SK-N-SH (cell line): Measurements from ENCODE around the gene MRPL54. TPM values are rescaled to one million over a fixed set of nuclear protein-coding genes. Genes with fewer than 3 reads are reported as not detected.

ENCODE experiments used
- CTCF ChIA-PET: fragments of 300-600, 350-600 bp; formaldehyde crosslinking; extraction: SDS; loops from one replicate; lab custom pipeline; 2021; lab: Yijun Ruan, JAX
- POLR2A ChIA-PET: fragments of 350-600 bp; sonication (Branson Sonifier 250); formaldehyde crosslinking; extraction: SDS; loops from one replicate; lab custom pipeline; 2020; ENCODE audit warnings: antibody characterized with exemption, inconsistent platforms; lab: Yijun Ruan, JAX
- DNase-seq: peaks from one replicate; pipeline ENCODE4 v3.0.0; 2012
- H2AFZ ChIP-seq: fragments of 200-600 bp; sonication (generic); 2 replicates; pipeline ENCODE4 v1.8.1; 2016; ENCODE audit warnings: antibody characterized with exemption, mild to moderate bottlenecking, low read depth
- H3F3A ChIP-seq: fragments of 200-600 bp; sonication (generic); replicated peaks from 2 replicates; pipeline ENCODE3; 2016; ENCODE audit warnings: antibody characterized with exemption, mild to moderate bottlenecking; ENCODE audit not compliant: insufficient read depth
- H3K27ac ChIP-seq, 2 experiments: fragments of 200-500 bp in 1 of 2; fragments of 200-600 bp in 1 of 2; sonication (Bioruptor generic) in 1 of 2; sonication (generic), shearing (Covaris generic) in 1 of 2; 2 replicates each; pipeline versions ENCODE4 v1.5.1 to v1.6.1; 2014 to 2016; ENCODE audit warnings: low read depth in 2 of 2, inconsistent platforms in 1 of 2, low read length in 1 of 2, mild to moderate bottlenecking in 1 of 2, mixed read lengths in 1 of 2
- H3K27me3 ChIP-seq: fragments of 200-600 bp; sonication (generic), shearing (Covaris generic); 2 replicates; pipeline ENCODE4 v1.6.1; 2016; ENCODE audit warnings: mixed run types; ENCODE audit not compliant: insufficient read depth
- H3K36me3 ChIP-seq, 2 experiments: fragments of 200-500 bp in 1 of 2; fragments of 200-600 bp in 1 of 2; sonication (Bioruptor generic) in 1 of 2; sonication (generic) in 1 of 2; replicated peaks in 1 of 2; 2 replicates each; pipeline versions ENCODE3 to v1.5.1; 2014 to 2016; ENCODE audit warnings: low read length in 1 of 2, mild to moderate bottlenecking in 1 of 2; ENCODE audit not compliant: insufficient read depth in 2 of 2, control insufficient read depth in 1 of 2
- H3K4me1 ChIP-seq, 2 experiments: fragments of 200-500 bp in 1 of 2; fragments of 200-600 bp in 1 of 2; sonication (Bioruptor generic) in 1 of 2; sonication (generic), shearing (Covaris generic) in 1 of 2; 2 replicates each; pipeline versions ENCODE4 v1.5.1 to v1.6.1; 2014 to 2016; ENCODE audit warnings: low read depth in 1 of 2, low read length in 1 of 2, mixed run types in 1 of 2; ENCODE audit not compliant: insufficient read depth in 2 of 2, control insufficient read depth in 1 of 2
- H3K4me2 ChIP-seq: fragments of 200-600 bp; sonication (generic), shearing (Covaris generic); 2 replicates; pipeline ENCODE4 v1.6.1; 2017; ENCODE audit warnings: mixed run types
- H3K4me3 ChIP-seq, 2 experiments: fragments of 200-500 bp in 1 of 2; fragments of 200-600 bp in 1 of 2; sonication (Bioruptor generic) in 1 of 2; sonication (generic), shearing (Covaris generic) in 1 of 2; 2 replicates each; pipeline versions ENCODE4 v1.5.1 to v1.8.1; 2014 to 2016; ENCODE audit warnings: low read depth in 2 of 2, inconsistent platforms in 1 of 2, low read length in 1 of 2, mild to moderate bottlenecking in 1 of 2, mixed read lengths in 1 of 2, moderate library complexity in 1 of 2
- H3K79me2 ChIP-seq: fragments of 200-600 bp; sonication (generic); 2 replicates; pipeline ENCODE4 v1.8.1; 2017; ENCODE audit warnings: mild to moderate bottlenecking; ENCODE audit not compliant: insufficient read depth
- H3K9ac ChIP-seq: fragments of 200-600 bp; sonication (generic); 2 replicates; pipeline ENCODE4 v1.6.1; 2017; ENCODE audit warnings: mixed run types
- H3K9me2 ChIP-seq: fragments of 200-600 bp; sonication (generic); 2 replicates; pipeline ENCODE4 v1.6.1; 2017; ENCODE audit warnings: mixed run types
- H3K9me3 ChIP-seq: fragments of 200-600 bp; sonication (generic); 2 replicates; pipeline ENCODE4 v1.6.1; 2017; ENCODE audit warnings: mixed run types, mild to moderate bottlenecking, moderate library complexity
- H4K20me1 ChIP-seq: fragments of 200-600 bp; sonication (generic); 2 replicates; pipeline ENCODE4 v1.6.1; 2017; ENCODE audit warnings: mild to moderate bottlenecking, mixed run types; ENCODE audit not compliant: insufficient read depth
- EP300 ChIP-seq, 2 experiments: IDR thresholded peaks; 2 replicates each; pipeline versions ENCODE4 v1.4.0 to v1.6.1; 2012; ENCODE audit warnings: borderline replicate concordance in 1 of 2, low read depth in 1 of 2, low read length in 1 of 2
- FOSL2 ChIP-seq: IDR thresholded peaks from 2 replicates; pipeline ENCODE4 v1.4.0; 2012; ENCODE audit warnings: low read depth, mild to moderate bottlenecking, moderate library complexity, borderline replicate concordance
- FOXM1 ChIP-seq: IDR thresholded peaks from 2 replicates; pipeline ENCODE4 v1.4.0; 2012; ENCODE audit warnings: low read depth, mild to moderate bottlenecking
- GABPA ChIP-seq: IDR thresholded peaks from 2 replicates; pipeline ENCODE4 v1.4.0; 2012; ENCODE audit warnings: low read depth, mild to moderate bottlenecking
- JUND ChIP-seq: IDR thresholded peaks from 2 replicates; pipeline ENCODE4 v1.4.0; 2012
- MEF2A ChIP-seq: IDR thresholded peaks from 2 replicates; pipeline ENCODE4 v1.4.0; 2012; ENCODE audit warnings: low read depth, borderline replicate concordance
- NFIC ChIP-seq: IDR thresholded peaks from 2 replicates; pipeline ENCODE4 v1.4.0; 2012; ENCODE audit warnings: borderline replicate concordance
- PBX3 ChIP-seq: IDR thresholded peaks from 2 replicates; pipeline ENCODE4; 2012
- RAD21 ChIP-seq: IDR thresholded peaks from 2 replicates; pipeline ENCODE4 v1.6.1; 2012; ENCODE audit warnings: mild to moderate bottlenecking, low read length
- RCOR1 ChIP-seq: fragments of 150-350 bp; IDR thresholded peaks from 2 replicates; pipeline ENCODE4 v1.6.1; 2017; ENCODE audit warnings: antibody characterized with exemption, low read length
- RFX5 ChIP-seq: IDR thresholded peaks from 2 replicates; pipeline ENCODE4 v1.6.1; 2012; ENCODE audit warnings: mild to moderate bottlenecking, improper control_type of control experiment, low read length
- RXRA ChIP-seq: IDR thresholded peaks from 2 replicates; pipeline ENCODE4 v1.4.0; 2012; ENCODE audit warnings: low read depth, mild to moderate bottlenecking, borderline replicate concordance
- SIN3A ChIP-seq: IDR thresholded peaks from 2 replicates; pipeline ENCODE4 v1.6.1; 2012; ENCODE audit warnings: low read depth, mild to moderate bottlenecking, low read length, moderate library complexity, borderline replicate concordance
- TCF12 ChIP-seq: IDR thresholded peaks from 2 replicates; pipeline ENCODE4 v1.4.0; 2012
- USF1 ChIP-seq: IDR thresholded peaks from 2 replicates; pipeline ENCODE4 v1.4.0; 2012; ENCODE audit warnings: low read depth, borderline replicate concordance
- YY1 ChIP-seq: IDR thresholded peaks from 2 replicates; pipeline ENCODE4 v1.4.0; 2012; ENCODE audit warnings: low read depth, mild to moderate bottlenecking
- WGBS: methylation state at CpG from one replicate; pipeline ENCODE4 v1.1.6; 2017; ENCODE audit warnings: low lambda C conversion rate; 5-methylcytosine and 5-hydroxymethylcytosine counted together
- polyA plus RNA-seq, 3 experiments: library from polyadenylated mRNA; depleted of rRNA; stranded (reverse); fragments of >200 nt; gene quantifications; 2 replicates each; pipeline ENCODE4 v1.2.3, GENCODE V29; 2012
- TF ChIP-seq, protein P1 (sequence below): IDR thresholded peaks from 2 replicates; pipeline ENCODE4 v1.6.1; 2012; ENCODE audit warnings: mild to moderate bottlenecking, low read depth, low read length, moderate library complexity
- TF ChIP-seq, protein P2 (sequence below): IDR thresholded peaks from 2 replicates; pipeline ENCODE4 v1.4.0; 2012; ENCODE audit warnings: low read depth, borderline replicate concordance

Gene MRPL54
- polyA plus RNA-seq, 1 of the 3 experiments (the other 2 are of a cell fraction): 125 TPM

- peak overlapping the region; percentile 70 to 87; a peak in 3 of 4 replicates for H3K4me3 ChIP-seq
Observed at GRCh38 chr19:3762130-3762473, 380 bp upstream of the MRPL54 start.

GRCh38 chr19:3765121-3765520 is 2.6 kb downstream of the MRPL54 start:
- H3F3A ChIP-seq: no peaks in the 10 kb centered on the region
- H3K4me3 ChIP-seq: no peak overlapping the region
- H3K79me2 ChIP-seq: peaks cover 29% of the 10 kb centered on the region
- CTCF ChIA-PET: no interaction called here
- POLR2A ChIA-PET: no interaction called here
- no peaks in the 10 kb centered on the region for H3K9me3 ChIP-seq
- no peak overlapping the region for H2AFZ ChIP-seq
- H3K4me1 ChIP-seq: peaks cover 7 to 9% of the 10 kb centered on the region in 2 experiments; a peak in 2 of 4 replicates
- H3K36me3 ChIP-seq: peaks cover 0 to 16% of the 10 kb centered on the region in 2 experiments
- H3K27me3 ChIP-seq: no peaks in the 10 kb centered on the region
- DNase-seq: no peak
- no peak overlapping the region for H3K4me2 ChIP-seq
- H3K27ac ChIP-seq: no peak overlapping the region
- no peaks in the 10 kb centered on the region for H3K9me2 ChIP-seq
- H3K9ac ChIP-seq: no peak overlapping the region
- H4K20me1 ChIP-seq: no peaks in the 10 kb centered on the region
- WGBS: 92% methylated on average over 9 of the region's 12 CpGs
- no peak for TF ChIP-seq RXRA
- no peak for TF ChIP-seq FOSL2
- TF ChIP-seq JUND: no peak
- no peak for TF ChIP-seq GABPA
- no peak for TF ChIP-seq RFX5
- TF ChIP-seq MEF2A: no peak
- no peak for TF ChIP-seq FOXM1
- TF ChIP-seq RCOR1: no peak
- TF ChIP-seq SIN3A: no peak
- TF ChIP-seq, protein P1, sequence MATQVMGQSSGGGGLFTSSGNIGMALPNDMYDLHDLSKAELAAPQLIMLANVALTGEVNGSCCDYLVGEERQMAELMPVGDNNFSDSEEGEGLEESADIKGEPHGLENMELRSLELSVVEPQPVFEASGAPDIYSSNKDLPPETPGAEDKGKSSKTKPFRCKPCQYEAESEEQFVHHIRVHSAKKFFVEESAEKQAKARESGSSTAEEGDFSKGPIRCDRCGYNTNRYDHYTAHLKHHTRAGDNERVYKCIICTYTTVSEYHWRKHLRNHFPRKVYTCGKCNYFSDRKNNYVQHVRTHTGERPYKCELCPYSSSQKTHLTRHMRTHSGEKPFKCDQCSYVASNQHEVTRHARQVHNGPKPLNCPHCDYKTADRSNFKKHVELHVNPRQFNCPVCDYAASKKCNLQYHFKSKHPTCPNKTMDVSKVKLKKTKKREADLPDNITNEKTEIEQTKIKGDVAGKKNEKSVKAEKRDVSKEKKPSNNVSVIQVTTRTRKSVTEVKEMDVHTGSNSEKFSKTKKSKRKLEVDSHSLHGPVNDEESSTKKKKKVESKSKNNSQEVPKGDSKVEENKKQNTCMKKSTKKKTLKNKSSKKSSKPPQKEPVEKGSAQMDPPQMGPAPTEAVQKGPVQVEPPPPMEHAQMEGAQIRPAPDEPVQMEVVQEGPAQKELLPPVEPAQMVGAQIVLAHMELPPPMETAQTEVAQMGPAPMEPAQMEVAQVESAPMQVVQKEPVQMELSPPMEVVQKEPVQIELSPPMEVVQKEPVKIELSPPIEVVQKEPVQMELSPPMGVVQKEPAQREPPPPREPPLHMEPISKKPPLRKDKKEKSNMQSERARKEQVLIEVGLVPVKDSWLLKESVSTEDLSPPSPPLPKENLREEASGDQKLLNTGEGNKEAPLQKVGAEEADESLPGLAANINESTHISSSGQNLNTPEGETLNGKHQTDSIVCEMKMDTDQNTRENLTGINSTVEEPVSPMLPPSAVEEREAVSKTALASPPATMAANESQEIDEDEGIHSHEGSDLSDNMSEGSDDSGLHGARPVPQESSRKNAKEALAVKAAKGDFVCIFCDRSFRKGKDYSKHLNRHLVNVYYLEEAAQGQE: no peak
- no peak for TF ChIP-seq USF1
- no peak for TF ChIP-seq RAD21
- TF ChIP-seq PBX3: no peak
- TF ChIP-seq TCF12: no peak
- TF ChIP-seq EP300 (IDR thresholded peaks at IDR 0.05; ENCODE audit: borderline replicate concordance in 1 of 2, low read depth in 1 of 2, low read length in 1 of 2): no peak
- no peak for TF ChIP-seq YY1
- TF ChIP-seq NFIC: no peak

More at GRCh38 chr19:3762130-3762473, 380 bp upstream of the MRPL54 start:
- ChIA-PET POLR2A (interaction anchor here (1.1 to 1.5 kb wide), 8 partner anchors 9 to 812 kb away, joined by 3 to 7 read pairs (median 4); partner anchors contain the start of genes ATCAY and EEF2), CTCF (interaction anchor here (0.6 to 2.5 kb wide), 11 partner anchors 10 to 411 kb away, joined by 3 to 13 read pairs (median 4); partner anchors contain the start of gene RAX2)
- Histone ChIP-seq H3F3A (no peaks in the 10 kb centered on the region), H3K36me3 (peaks cover 3 to 9% of the 10 kb centered on the region in 2 experiments), H4K20me1 (no peaks in the 10 kb centered on the region), H2AFZ (peak overlapping the region; percentile 90), H3K4me1 (peaks cover 7 to 9% of the 10 kb centered on the region in 2 experiments; a peak in 2 of 4 replicates), H3K9me2 (no peaks in the 10 kb centered on the region), H3K9ac (peak overlapping the region; percentile 93; the same call in 1 of the 2 replicates), H3K27me3 (no peaks in the 10 kb centered on the region), H3K9me3 (no peaks in the 10 kb centered on the region), H3K4me2 (peak overlapping the region; percentile 92), H3K79me2 (peaks cover 36% of the 10 kb centered on the region), H3K27ac (peak overlapping the region; percentile 95 to 96; a peak in 3 of 4 replicates)
- 87% methylated on average over 1 of the region's 1 CpG for WGBS
- TF ChIP-seq, protein P2, sequence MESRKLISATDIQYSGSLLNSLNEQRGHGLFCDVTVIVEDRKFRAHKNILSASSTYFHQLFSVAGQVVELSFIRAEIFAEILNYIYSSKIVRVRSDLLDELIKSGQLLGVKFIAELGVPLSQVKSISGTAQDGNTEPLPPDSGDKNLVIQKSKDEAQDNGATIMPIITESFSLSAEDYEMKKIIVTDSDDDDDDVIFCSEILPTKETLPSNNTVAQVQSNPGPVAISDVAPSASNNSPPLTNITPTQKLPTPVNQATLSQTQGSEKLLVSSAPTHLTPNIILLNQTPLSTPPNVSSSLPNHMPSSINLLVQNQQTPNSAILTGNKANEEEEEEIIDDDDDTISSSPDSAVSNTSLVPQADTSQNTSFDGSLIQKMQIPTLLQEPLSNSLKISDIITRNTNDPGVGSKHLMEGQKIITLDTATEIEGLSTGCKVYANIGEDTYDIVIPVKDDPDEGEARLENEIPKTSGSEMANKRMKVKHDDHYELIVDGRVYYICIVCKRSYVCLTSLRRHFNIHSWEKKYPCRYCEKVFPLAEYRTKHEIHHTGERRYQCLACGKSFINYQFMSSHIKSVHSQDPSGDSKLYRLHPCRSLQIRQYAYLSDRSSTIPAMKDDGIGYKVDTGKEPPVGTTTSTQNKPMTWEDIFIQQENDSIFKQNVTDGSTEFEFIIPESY: no peak
- no peak for DNase-seq
